LoVo (cell line): Measurements from ENCODE around the gene KDM4C.
"Not testable (repeated sequence)": the region's sequence is repeated elsewhere in the genome, so short reads cannot be mapped to it uniquely, and the experiment has no call there.

Source experiments
- DNase-seq: peaks from one replicate; pipeline ENCODE4 v3.0.0-alpha.2; 2016; ENCODE audit warnings: low spot score

KDM4C gene

GRCh38 chr9:7171396-7172153, 413.8 kb downstream of the KDM4C start:
- no peak for DNase-seq

GRCh38 chr9:7172154-7173115, 414.7 kb downstream of the KDM4C start:
- DNase-seq = no peak

GRCh38 chr9:7173139-7173538, 415.4 kb downstream of the KDM4C start:
- DNase-seq = no peak

- no peak for DNase-seq
Observed at GRCh38 chr9:7174301-7174700, 416.5 kb downstream of the KDM4C start.

- no peak for DNase-seq
Observed at GRCh38 chr9:7174884-7175283, 417.1 kb downstream of the KDM4C start.

- no peak for DNase-seq
Observed at GRCh38 chr9:7176561-7176960, 418.8 kb downstream of the KDM4C start.

- no peak for DNase-seq
Observed at GRCh38 chr9:7177383-7177782, 419.6 kb downstream of the KDM4C start.

- no peak for DNase-seq
Observed at GRCh38 chr9:7178729-7179128, 421.0 kb downstream of the KDM4C start.

- no peak for DNase-seq
Observed at GRCh38 chr9:7180247-7180646, 422.5 kb downstream of the KDM4C start.

- DNase-seq = not testable (repeated sequence)
Observed at GRCh38 chr9:7183139-7183538, 425.4 kb downstream of the KDM4C start.

GRCh38 chr9:7185612-7186011, 427.8 kb downstream of the KDM4C start:
- peak; percentile 70 for DNase-seq

GRCh38 chr9:7186175-7186574, 428.4 kb downstream of the KDM4C start:
- no peak for DNase-seq

GRCh38 chr9:7192266-7192665, 434.5 kb downstream of the KDM4C start:
- DNase-seq = no peak

- no peak for DNase-seq
Observed at GRCh38 chr9:7195526-7195925, 437.8 kb downstream of the KDM4C start.

- no peak for DNase-seq
Observed at GRCh38 chr9:7196467-7196866, 438.7 kb downstream of the KDM4C start.

- no peak for DNase-seq
Observed at GRCh38 chr9:7201196-7201595, 443.4 kb downstream of the KDM4C start.

- DNase-seq = no peak
Observed at GRCh38 chr9:7205806-7206205, 448.0 kb downstream of the KDM4C start.

- DNase-seq = no peak
Observed at GRCh38 chr9:7206221-7206758, 448.5 kb downstream of the KDM4C start.

GRCh38 chr9:7209016-7209715, 451.4 kb downstream of the KDM4C start:
- DNase-seq = no peak

GRCh38 chr9:7209990-7210389, 452.2 kb downstream of the KDM4C start:
- no peak for DNase-seq

GRCh38 chr9:7210854-7211637, 453.3 kb downstream of the KDM4C start:
- DNase-seq = no peak
